Measurements from ENCODE around the gene FAM3A. TPM values are rescaled to one million over a fixed set of nuclear protein-coding genes. Genes with fewer than 3 reads are reported as not detected.

Gene FAM3A
- total and polyA plus RNA-seq, 2 donors (not counting 1 experiment from before 2014, with no cell fraction given) = 17.3 to 30.2 TPM

- H3K9ac ChIP-seq (ENCODE audit: insufficient read depth, low read length) = peak overlapping the region; percentile 69
- no peaks in the 10 kb centered on the region for H4K20me1 ChIP-seq (ENCODE audit: control insufficient read depth, extremely low read depth, insufficient read depth, low read length)
- H3K4me1 ChIP-seq (ENCODE audit: control insufficient read depth, extremely low read depth, insufficient read depth, low read length) = peaks cover 10% of the 10 kb centered on the region
- H3K27ac ChIP-seq (ENCODE audit: insufficient read depth, low read length) = peak overlapping the region; percentile 67
- peaks cover 4% of the 10 kb centered on the region for H3K79me2 ChIP-seq (ENCODE audit: control insufficient read depth, insufficient read depth, low read length)
- DNase-seq (ENCODE audit: low read depth in 2 of 2) = no peak
- TF ChIP-seq EZH2 (IDR thresholded peaks at IDR 0.05; ENCODE audit: low read length, missing control alignments) = no peak
- TF ChIP-seq CTCF (conservative IDR thresholded peaks at IDR 0.05 in 1 of 2, IDR thresholded peaks at IDR 0.05 in 1 of 2; ENCODE audit: low read depth in 1 of 2, low read length in 2 of 2) = no peak
- no peaks in the 10 kb centered on the region for H3K27me3 ChIP-seq (ENCODE audit: control insufficient read depth, insufficient read depth, low read length)
- H3K4me3 ChIP-seq (replicated peaks in 1 of 4; ENCODE audit: control extremely low read depth in 1 of 4, insufficient read depth in 1 of 4, low read depth in 3 of 4, low read length in 4 of 4) = peak overlapping the region; percentile 31 to 68 (median 57)
- H3K9me3 ChIP-seq (ENCODE audit: control insufficient read depth, insufficient read depth, low read depth, low read length) = no peaks in the 10 kb centered on the region
- H3K4me2 ChIP-seq (ENCODE audit: extremely low read depth, insufficient read depth, low read length) = peak overlapping the region; percentile 76
- no peak overlapping the region for H2AFZ ChIP-seq (ENCODE audit: low read length)
- no peaks in the 10 kb centered on the region for H3K36me3 ChIP-seq (ENCODE audit: control insufficient read depth, insufficient read depth, low read length)
Measured at GRCh38 chrX:154515090-154515965, 704 bp downstream of the FAM3A start.

- no peak overlapping the region for H3K9ac ChIP-seq (ENCODE audit: insufficient read depth, low read length)
- H3K9me3 ChIP-seq (ENCODE audit: control insufficient read depth, insufficient read depth, low read depth, low read length) = no peaks in the 10 kb centered on the region
- no peaks in the 10 kb centered on the region for H3K27me3 ChIP-seq (ENCODE audit: control insufficient read depth, insufficient read depth, low read length)
- no peak for DNase-seq (ENCODE audit: low read depth in 2 of 2)
- TF ChIP-seq EZH2 (IDR thresholded peaks at IDR 0.05; ENCODE audit: low read length, missing control alignments) = no peak
- TF ChIP-seq CTCF (conservative IDR thresholded peaks at IDR 0.05 in 1 of 2, IDR thresholded peaks at IDR 0.05 in 1 of 2; ENCODE audit: low read depth in 1 of 2, low read length in 2 of 2) = no peak
- no peak overlapping the region for H3K4me2 ChIP-seq (ENCODE audit: extremely low read depth, insufficient read depth, low read length)
- H3K4me1 ChIP-seq (ENCODE audit: control insufficient read depth, extremely low read depth, insufficient read depth, low read length) = peaks cover 10% of the 10 kb centered on the region
- no peak overlapping the region for H3K4me3 ChIP-seq (replicated peaks in 1 of 4; ENCODE audit: control extremely low read depth in 1 of 4, insufficient read depth in 1 of 4, low read depth in 3 of 4, low read length in 4 of 4)
- H2AFZ ChIP-seq (ENCODE audit: low read length) = no peak overlapping the region
- peaks cover 4% of the 10 kb centered on the region for H3K79me2 ChIP-seq (ENCODE audit: control insufficient read depth, insufficient read depth, low read length)
- no peaks in the 10 kb centered on the region for H4K20me1 ChIP-seq (ENCODE audit: control insufficient read depth, extremely low read depth, insufficient read depth, low read length)
- H3K27ac ChIP-seq (ENCODE audit: insufficient read depth, low read length) = no peak overlapping the region
- H3K36me3 ChIP-seq (ENCODE audit: control insufficient read depth, insufficient read depth, low read length) = no peaks in the 10 kb centered on the region
Measured at GRCh38 chrX:154513716-154514115, 2.3 kb downstream of the FAM3A start.

- H3K4me1 ChIP-seq (ENCODE audit: control insufficient read depth, extremely low read depth, insufficient read depth, low read length) = peaks cover 10% of the 10 kb centered on the region
- H4K20me1 ChIP-seq (ENCODE audit: control insufficient read depth, extremely low read depth, insufficient read depth, low read length) = no peaks in the 10 kb centered on the region
- no peak for TF ChIP-seq CTCF (conservative IDR thresholded peaks at IDR 0.05 in 1 of 2, IDR thresholded peaks at IDR 0.05 in 1 of 2; ENCODE audit: low read depth in 1 of 2, low read length in 2 of 2)
Measured at GRCh38 chrX:154512879-154513553, 3.0 kb downstream of the FAM3A start.

More at GRCh38 chrX:154512879-154513553, 3.0 kb downstream of the FAM3A start:
- Histone ChIP-seq H3K36me3 (ENCODE audit: control insufficient read depth, insufficient read depth, low read length) (no peaks in the 10 kb centered on the region), H3K9me3 (ENCODE audit: control insufficient read depth, insufficient read depth, low read depth, low read length) (no peaks in the 10 kb centered on the region), H3K9ac (ENCODE audit: insufficient read depth, low read length) (no peak overlapping the region), H2AFZ (ENCODE audit: low read length) (no peak overlapping the region), H3K27ac (ENCODE audit: insufficient read depth, low read length) (no peak overlapping the region), H3K27me3 (ENCODE audit: control insufficient read depth, insufficient read depth, low read length) (no peaks in the 10 kb centered on the region), H3K79me2 (ENCODE audit: control insufficient read depth, insufficient read depth, low read length) (peaks cover 4% of the 10 kb centered on the region), H3K4me2 (ENCODE audit: extremely low read depth, insufficient read depth, low read length) (no peak overlapping the region), H3K4me3 (replicated peaks in 1 of 4; ENCODE audit: control extremely low read depth in 1 of 4, insufficient read depth in 1 of 4, low read depth in 3 of 4, low read length in 4 of 4) (no peak overlapping the region)
- DNase-seq (ENCODE audit: low read depth in 2 of 2) = no peak
